GM12878 (cell line): ENCODE measurements around the gene PRDM16. TPM values are rescaled to one million over a fixed set of nuclear protein-coding genes. Genes with fewer than 3 reads are reported as not detected.

Source experiments
- ATAC-seq: fragments of 200-7000 bp; cut with Tn5 transposase; 3 replicates; pipeline ENCODE4 v1.9.1; 2020; ENCODE audit warnings: mild to moderate bottlenecking, moderate library complexity
- BruUV-seq: library from RNA; stranded (reverse); fragments of 400-500 nt; replicated peaks from 2 replicates; lab custom pipeline; 2021; lab: Mats Ljungman, UMichigan
- CTCF ChIA-PET: fragments of 300-600 bp; sonication (Branson Sonifier 250); formaldehyde crosslinking; extraction: SDS; loops from one replicate; lab custom pipeline; 2021; ENCODE audit warnings: inconsistent platforms; lab: Yijun Ruan, JAX
- POLR2A ChIA-PET: fragments of 350-600 bp; formaldehyde crosslinking; extraction: SDS; loops from one replicate; lab custom pipeline; 2021; ENCODE audit warnings: inconsistent platforms; lab: Charles Lee
- RAD21 ChIA-PET: fragments of 300-600 bp; sonication (Branson Sonifier 250); formaldehyde crosslinking; loops from one replicate; lab custom pipeline; 2023; ENCODE audit warnings: antibody characterized with exemption; ENCODE audit not compliant: unreplicated experiment; lab: Charles Lee
- SMC1A ChIA-PET: fragments of 300-600 bp; sonication (Branson Sonifier 250); formaldehyde crosslinking; loops from one replicate; lab custom pipeline; 2023; ENCODE audit not compliant: unreplicated experiment, uncharacterized antibody; lab: Charles Lee
- DNase-seq: peaks from one replicate; pipeline ENCODE4 v3.0.0-alpha.2; 2011; ENCODE audit warnings: low read depth, low spot score
- FAIRE-seq: peaks from 3 replicates; lab custom pipeline; 2011; peaks lifted over from hg19 to GRCh38; lab: Jason Lieb, UNC
- H2AFZ ChIP-seq: 2 replicates; pipeline ENCODE4 v1.6.0; 2011; ENCODE audit warnings: low read depth, low read length, control low read depth; ENCODE audit not compliant: control insufficient read depth
- H3K27ac ChIP-seq: 2 replicates; pipeline ENCODE4 v1.5.1; 2011; ENCODE audit warnings: control low read depth; ENCODE audit not compliant: control insufficient read depth, insufficient read depth
- H3K27me3 ChIP-seq, 2 experiments: replicated peaks in 1 of 2; 2 replicates each; pipeline versions ENCODE4 v1.6.0 to v1.6.1; 2011; ENCODE audit warnings: low read length in 1 of 2; ENCODE audit not compliant: control insufficient read depth in 2 of 2, insufficient read depth in 2 of 2
- H3K36me3 ChIP-seq, 2 experiments: 2 replicates each; pipeline ENCODE4 v1.5.1; 2011; ENCODE audit warnings: low read length in 1 of 2; ENCODE audit not compliant: control insufficient read depth in 2 of 2, insufficient read depth in 2 of 2
- H3K4me1 ChIP-seq: 2 replicates; pipeline ENCODE4 v1.6.1; 2011; ENCODE audit warnings: mild to moderate bottlenecking, low read length, moderate library complexity, mixed read lengths; ENCODE audit not compliant: control insufficient read depth, insufficient read depth
- H3K4me2 ChIP-seq: 2 replicates; pipeline ENCODE4 v1.6.0; 2011; ENCODE audit warnings: control low read depth; ENCODE audit not compliant: control insufficient read depth, insufficient read depth
- H3K4me3 ChIP-seq: fragments of 200-600 bp; sonication (generic); 2 replicates; pipeline ENCODE4 v1.5.1; 2016
- H3K79me2 ChIP-seq: 2 replicates; pipeline ENCODE4 v1.6.0; 2011; ENCODE audit warnings: low read length; ENCODE audit not compliant: control insufficient read depth, insufficient read depth
- H3K9ac ChIP-seq: 2 replicates; pipeline ENCODE4 v1.8.0; 2011; ENCODE audit warnings: low read length, control low read depth, mixed read lengths; ENCODE audit not compliant: control insufficient read depth, insufficient read depth
- H3K9me3 ChIP-seq: replicated peaks from 3 replicates; pipeline ENCODE4 v1.5.1; 2011; ENCODE audit warnings: mild to moderate bottlenecking, low read length; ENCODE audit not compliant: control insufficient read depth, insufficient read depth
- H4K20me1 ChIP-seq: 2 replicates; pipeline ENCODE4 v1.6.0; 2011; ENCODE audit not compliant: control insufficient read depth, insufficient read depth
- BRCA1 ChIP-seq: IDR thresholded peaks from 2 replicates; pipeline ENCODE4 v1.6.1; 2011; ENCODE audit warnings: low read depth, low read length, improper control_type of control experiment
- HDAC6 ChIP-seq: fragments of 200-600 bp; sonication (generic); IDR thresholded peaks from one replicate; pipeline ENCODE4 v1.8.0; 2017; ENCODE audit warnings: antibody characterized with exemption; ENCODE audit not compliant: unreplicated experiment
- NFXL1 ChIP-seq: fragments of 450-650 bp; IDR thresholded peaks from 2 replicates; pipeline ENCODE4 v1.6.1; 2017; ENCODE audit warnings: antibody characterized with exemption, mild to moderate bottlenecking, borderline replicate concordance
- TAF1 ChIP-seq: IDR thresholded peaks from 2 replicates; pipeline ENCODE4 v1.6.1; 2011; ENCODE audit warnings: mild to moderate bottlenecking, low read depth, low read length, borderline replicate concordance
- ZNF207 ChIP-seq: fragments of 450-650 bp; IDR thresholded peaks from 2 replicates; pipeline ENCODE4 v1.6.1; 2014; ENCODE audit warnings: antibody characterized with exemption, mild to moderate bottlenecking, borderline replicate concordance
- WGBS: methylation state at CpG from one replicate; pipeline ENCODE4 v1.1.6; 2016; ENCODE audit warnings: low lambda C conversion rate; ENCODE audit not compliant: insufficient replicate concordance, insufficient coverage; ENCODE audit errors: missing lambda C conversion rate; 5-methylcytosine and 5-hydroxymethylcytosine counted together
- in situ Hi-C: fragments of 300-500 bp; cut with MboI; formaldehyde crosslinking; loops from 9 replicates; pipeline ENCODE4 v1.14.3; 2018; ENCODE audit warnings: mixed read lengths
- intact Hi-C: fragments of 100-400 bp; cut with micrococcal nuclease; formaldehyde crosslinking; loops from one replicate; pipeline ENCODE4 v1.14.2; 2022; ENCODE audit not compliant: unreplicated experiment
- polyA plus RNA-seq, 11 experiments: library from polyadenylated mRNA; depleted of rRNA in 4 of 11; unstranded in 6 of 11; stranded (reverse) in 5 of 11; fragments of >200 nt; fragmentation: Nextera tagmentation in 4 of 11; fragmentation: Illumina TruSeq in 1 of 11; extraction: Ambion mirVana in 4 of 11; extraction: Trizol in 1 of 11; gene quantifications; 1 replicate in 1 of 11; 2 replicates in 10 of 11; pipeline versions ENCODE4 v1.2.1 to v1.2.3, GENCODE V29; 2011 to 2016; ENCODE audit warnings: inconsistent platforms in 2 of 11, missing spikeins in 2 of 11, low read depth in 1 of 11
- total RNA-seq, 4 experiments: library from RNA; depleted of rRNA in 3 of 4; stranded (reverse); fragments of >200 nt in 3 of 4; fragmentation: Illumina TruSeq in 1 of 4; extraction: Trizol in 1 of 4; gene quantifications; 2 replicates each; pipeline versions ENCODE4 v1.2.1 to v1.2.3, GENCODE V29; 2013 to 2021
- TF ChIP-seq, protein P1 (sequence below): fragments of 450-650 bp; IDR thresholded peaks from 2 replicates; pipeline ENCODE4 v1.6.1; 2017; ENCODE audit warnings: mild to moderate bottlenecking

PRDM16 gene
- total and polyA plus RNA-seq, 10 of the 15 experiments (the other 5 are each of a cell fraction or from before 2014, with no cell fraction given), result 0.03 TPM; not detected in 9

DNA sequence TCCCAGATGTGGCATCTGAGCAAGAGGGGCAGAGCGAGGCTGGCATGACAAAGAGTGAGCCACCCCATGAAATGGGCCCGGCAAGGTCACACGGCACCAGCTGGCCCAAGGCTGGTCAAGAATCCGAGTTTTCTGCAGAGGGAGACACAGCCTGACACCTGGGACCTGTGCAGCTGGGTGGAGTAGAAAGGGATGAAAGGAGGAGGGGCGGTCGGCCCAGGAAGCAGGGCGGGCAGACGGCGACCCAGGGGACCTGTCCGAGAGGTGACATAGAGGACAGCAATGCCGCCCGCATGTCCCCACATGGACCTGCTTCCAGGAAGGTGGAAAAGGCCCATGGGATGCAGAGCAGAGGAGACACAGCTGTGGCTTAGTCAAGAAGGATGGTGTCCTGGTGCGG lies 137.7 kb downstream of the PRDM16 start:
- intact Hi-C loops, result no loop called here
- in situ Hi-C loops, result no loop called here
- H3K27me3 ChIP-seq, result no peaks in the 10 kb centered on the region
- BruUV-seq, result no TSS peak
- H3K9ac ChIP-seq, result no peak overlapping the region
- no peak for ATAC-seq
- no peaks in the 10 kb centered on the region for H3K79me2 ChIP-seq
- CTCF ChIA-PET, result no interaction called here
- no peak overlapping the region for H3K27ac ChIP-seq
- FAIRE-seq, result no peak
- no peak for DNase-seq
- SMC1A ChIA-PET, result no interaction called here
- H3K36me3 ChIP-seq, result no peaks in the 10 kb centered on the region
- H3K4me1 ChIP-seq, result no peaks in the 10 kb centered on the region
- RAD21 ChIA-PET, result no interaction called here
- WGBS, result 60% methylated on average over 13 of the region's 13 CpGs
- H2AFZ ChIP-seq, result no peak overlapping the region
- H3K9me3 ChIP-seq, result no peaks in the 10 kb centered on the region
- no peak overlapping the region for H3K4me2 ChIP-seq
- POLR2A ChIA-PET, result no interaction called here
- TF ChIP-seq HDAC6 (no peak), BRCA1 (no peak), TAF1 (no peak), NFXL1 (no peak), ZNF207 (no peak)
- TF ChIP-seq, protein P1, sequence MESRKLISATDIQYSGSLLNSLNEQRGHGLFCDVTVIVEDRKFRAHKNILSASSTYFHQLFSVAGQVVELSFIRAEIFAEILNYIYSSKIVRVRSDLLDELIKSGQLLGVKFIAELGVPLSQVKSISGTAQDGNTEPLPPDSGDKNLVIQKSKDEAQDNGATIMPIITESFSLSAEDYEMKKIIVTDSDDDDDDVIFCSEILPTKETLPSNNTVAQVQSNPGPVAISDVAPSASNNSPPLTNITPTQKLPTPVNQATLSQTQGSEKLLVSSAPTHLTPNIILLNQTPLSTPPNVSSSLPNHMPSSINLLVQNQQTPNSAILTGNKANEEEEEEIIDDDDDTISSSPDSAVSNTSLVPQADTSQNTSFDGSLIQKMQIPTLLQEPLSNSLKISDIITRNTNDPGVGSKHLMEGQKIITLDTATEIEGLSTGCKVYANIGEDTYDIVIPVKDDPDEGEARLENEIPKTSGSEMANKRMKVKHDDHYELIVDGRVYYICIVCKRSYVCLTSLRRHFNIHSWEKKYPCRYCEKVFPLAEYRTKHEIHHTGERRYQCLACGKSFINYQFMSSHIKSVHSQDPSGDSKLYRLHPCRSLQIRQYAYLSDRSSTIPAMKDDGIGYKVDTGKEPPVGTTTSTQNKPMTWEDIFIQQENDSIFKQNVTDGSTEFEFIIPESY, result no peak
- H4K20me1 ChIP-seq, result no peaks in the 10 kb centered on the region
- H3K4me3 ChIP-seq, result no peak overlapping the region
